Mononuclear cell (primary cell): ENCODE data around the gene MGRN1. TPM values are rescaled to one million over a fixed set of nuclear protein-coding genes. Genes with fewer than 3 reads are reported as not detected.

Experiments
- H3K27me3 ChIP-seq: 2 replicates; pipeline ENCODE4 v1.6.0; 2011; ENCODE audit warnings: low read length, control low read depth; ENCODE audit not compliant: insufficient read depth
- H3K4me1 ChIP-seq: 2 replicates; pipeline ENCODE4 v1.5.1; 2011; ENCODE audit warnings: mild to moderate bottlenecking, low read length, control low read depth; ENCODE audit not compliant: insufficient read depth
- H3K4me3 ChIP-seq: 2 replicates; pipeline ENCODE4 v1.5.1; 2011; ENCODE audit warnings: mild to moderate bottlenecking, low read length, moderate library complexity
- H3K9me3 ChIP-seq: 2 replicates; pipeline ENCODE4 v1.5.1; 2011; ENCODE audit warnings: low read depth, mild to moderate bottlenecking, control low read depth, low read length
- total RNA-seq: library from RNA; depleted of rRNA; stranded (reverse); fragments of >200 nt; gene quantifications from one replicate; pipeline ENCODE4 v1.2.3, GENCODE V29; 2012

Gene MGRN1
- total RNA-seq, 1 donor = 40.8 TPM

DNA sequence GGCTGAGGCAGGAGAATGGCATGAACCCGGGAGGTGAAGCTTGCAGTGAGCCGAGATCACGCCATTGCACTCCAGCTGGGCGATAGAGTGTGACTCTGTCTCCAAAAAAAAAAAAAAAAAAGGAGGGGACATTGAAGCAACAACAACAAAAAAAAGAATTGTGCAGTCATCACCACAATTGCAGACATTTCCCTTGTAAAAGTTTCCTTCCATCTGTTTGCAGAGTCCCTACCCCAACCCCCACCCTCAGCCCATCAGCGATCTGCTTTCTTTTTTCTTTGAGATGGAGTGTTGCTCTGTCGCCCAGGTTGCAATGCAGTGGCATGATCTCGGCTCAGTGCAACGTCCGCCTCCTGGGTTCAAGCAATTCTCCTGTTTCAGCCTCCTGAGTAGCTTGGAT is 3.7 kb downstream of the MGRN1 start:
- peaks cover 46% of the 10 kb centered on the region for H3K4me1 ChIP-seq
- H3K9me3 ChIP-seq = no peaks in the 10 kb centered on the region
- H3K4me3 ChIP-seq = peak overlapping the region; percentile 18
- no peaks in the 10 kb centered on the region for H3K27me3 ChIP-seq

GRCh38 chr16:4631444-4631843 is 6.8 kb downstream of the MGRN1 start:
- H3K27me3 ChIP-seq = no peaks in the 10 kb centered on the region
- H3K4me1 ChIP-seq = peaks cover 32% of the 10 kb centered on the region
- H3K9me3 ChIP-seq = no peaks in the 10 kb centered on the region
- no peak overlapping the region for H3K4me3 ChIP-seq

DNA sequence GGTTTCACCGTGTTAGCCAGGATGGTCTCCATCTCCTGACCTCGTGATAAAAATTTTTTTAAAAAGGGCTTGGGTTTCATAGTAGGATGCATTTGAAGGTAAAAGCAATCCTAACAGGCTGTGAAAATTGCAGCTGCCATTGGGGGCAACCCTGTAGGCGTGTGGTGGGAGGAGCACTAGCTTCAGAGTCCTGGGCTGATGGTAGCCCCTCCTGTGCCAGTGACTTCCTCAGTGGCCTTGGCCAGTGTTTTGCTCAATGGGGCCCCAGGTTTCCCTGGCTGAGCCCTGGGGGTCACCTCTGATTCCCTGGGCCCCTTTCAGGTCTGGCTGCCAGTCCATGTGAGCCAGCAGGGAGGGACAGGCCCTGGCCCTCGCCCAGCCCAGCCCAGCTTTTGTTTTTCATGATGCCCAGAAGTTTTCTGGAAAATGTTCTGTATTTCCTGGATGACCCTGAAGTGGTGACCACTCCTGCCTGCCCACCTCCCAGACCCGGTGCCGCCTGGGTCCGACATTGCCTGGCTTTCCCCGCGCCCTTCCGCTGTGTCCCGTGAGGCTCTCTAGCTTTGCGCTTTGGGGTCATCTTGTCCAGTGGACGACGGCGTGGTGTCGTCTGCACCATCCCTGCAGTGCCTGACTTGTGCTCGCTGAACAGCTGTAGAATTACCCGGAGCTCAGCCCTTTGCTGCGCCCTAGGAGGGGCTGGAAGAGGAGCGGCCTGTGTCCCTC is 9.4 kb downstream of the MGRN1 start:
- H3K4me1 ChIP-seq = peaks cover 13% of the 10 kb centered on the region
- H3K4me3 ChIP-seq = no peak overlapping the region
- H3K27me3 ChIP-seq = no peaks in the 10 kb centered on the region
- no peaks in the 10 kb centered on the region for H3K9me3 ChIP-seq

DNA sequence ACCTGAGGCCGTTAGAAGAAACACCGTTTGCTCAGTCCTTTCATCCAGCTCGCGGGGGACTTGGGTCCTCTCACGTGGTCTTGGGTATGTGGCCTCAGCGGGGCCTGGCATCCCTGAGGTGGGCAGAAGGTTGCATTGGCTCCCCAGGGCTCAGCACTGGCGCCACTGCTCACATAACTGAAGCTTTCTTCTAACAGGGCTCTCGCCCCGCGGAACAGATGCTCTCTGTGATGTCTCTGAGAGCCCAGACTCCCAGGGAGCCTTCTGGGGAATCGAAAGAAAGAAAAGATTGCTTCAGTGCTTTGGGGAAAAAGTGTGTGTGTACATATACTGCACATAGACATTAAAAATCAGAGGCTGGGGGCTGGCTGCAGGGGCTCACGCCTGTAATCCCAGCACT is 10.1 kb downstream of the MGRN1 start:
- peaks cover 13% of the 10 kb centered on the region for H3K4me1 ChIP-seq
- H3K27me3 ChIP-seq = no peaks in the 10 kb centered on the region
- H3K9me3 ChIP-seq = no peaks in the 10 kb centered on the region
- H3K4me3 ChIP-seq = no peak overlapping the region

GRCh38 chr16:4636196-4636595 is 11.6 kb downstream of the MGRN1 start:
- H3K9me3 ChIP-seq = no peaks in the 10 kb centered on the region
- peaks cover 20% of the 10 kb centered on the region for H3K4me1 ChIP-seq
- H3K4me3 ChIP-seq = no peak overlapping the region
- no peaks in the 10 kb centered on the region for H3K27me3 ChIP-seq

DNA sequence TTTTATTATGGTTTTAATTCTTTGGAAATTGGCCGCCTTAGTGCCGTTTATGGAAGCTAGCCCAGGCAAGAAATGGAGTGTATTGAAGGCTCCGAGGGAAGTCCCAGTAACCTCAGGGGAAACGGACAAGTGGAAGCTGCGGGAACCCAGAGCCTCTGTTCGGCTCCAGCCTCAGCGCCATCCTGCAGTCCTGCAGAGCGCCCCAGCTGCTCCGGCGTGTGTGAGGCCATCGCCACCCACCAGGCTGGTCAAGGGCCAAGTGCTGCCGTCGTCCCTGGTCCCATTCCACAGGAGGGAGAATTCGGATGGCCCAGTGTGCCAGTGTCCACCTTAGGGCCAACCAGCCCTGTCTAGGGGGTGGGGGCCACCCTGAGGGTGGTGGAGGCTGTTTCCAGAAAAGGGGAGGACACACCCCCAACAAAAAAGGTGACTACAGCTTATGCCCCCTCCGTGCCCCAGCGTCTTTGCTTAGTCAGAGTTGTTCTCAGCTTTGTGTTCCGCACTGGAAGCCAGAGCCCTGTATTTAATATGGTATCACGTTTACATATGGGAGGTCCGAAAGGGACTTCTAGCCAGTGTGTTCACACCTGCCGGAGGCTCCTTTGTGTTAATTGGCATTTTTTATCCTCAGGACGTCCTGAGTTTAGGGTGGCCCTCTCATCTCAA is 13.0 kb downstream of the MGRN1 start:
- H3K9me3 ChIP-seq = no peaks in the 10 kb centered on the region
- no peak overlapping the region for H3K4me3 ChIP-seq
- H3K4me1 ChIP-seq = peaks cover 33% of the 10 kb centered on the region
- no peaks in the 10 kb centered on the region for H3K27me3 ChIP-seq

DNA sequence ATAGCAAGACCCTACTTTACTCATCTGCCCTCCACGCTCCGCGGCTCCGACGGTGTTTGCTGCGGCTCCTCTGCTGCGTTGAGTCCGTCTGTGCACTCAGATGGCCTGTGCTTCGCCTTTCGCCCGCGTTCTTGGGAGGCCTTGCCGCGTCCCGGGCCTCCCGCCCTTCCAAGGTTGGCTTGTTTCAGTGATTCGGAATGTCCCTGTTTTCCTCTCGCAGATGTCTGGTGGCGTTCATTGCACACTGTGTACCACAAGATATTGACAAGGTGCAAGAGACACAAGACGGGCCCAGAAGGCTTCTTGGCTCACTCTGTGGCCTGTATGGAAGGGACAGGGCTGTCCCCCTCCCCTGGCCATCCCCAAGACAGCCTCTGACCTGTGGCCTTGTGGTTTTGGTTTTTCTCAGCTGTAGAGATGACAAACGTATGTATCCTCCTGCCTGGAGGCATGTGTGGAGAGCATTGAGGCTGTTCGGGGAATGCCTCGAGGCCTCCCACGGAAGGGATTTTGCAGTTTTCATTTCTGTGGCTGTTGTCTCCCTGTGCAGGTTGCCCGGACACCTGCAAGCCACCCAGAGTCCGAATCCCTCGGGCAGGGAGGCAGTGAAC is 15.4 kb downstream of the MGRN1 start:
- no peaks in the 10 kb centered on the region for H3K9me3 ChIP-seq
- no peak overlapping the region for H3K4me3 ChIP-seq
- no peaks in the 10 kb centered on the region for H3K27me3 ChIP-seq
- peaks cover 34% of the 10 kb centered on the region for H3K4me1 ChIP-seq

DNA sequence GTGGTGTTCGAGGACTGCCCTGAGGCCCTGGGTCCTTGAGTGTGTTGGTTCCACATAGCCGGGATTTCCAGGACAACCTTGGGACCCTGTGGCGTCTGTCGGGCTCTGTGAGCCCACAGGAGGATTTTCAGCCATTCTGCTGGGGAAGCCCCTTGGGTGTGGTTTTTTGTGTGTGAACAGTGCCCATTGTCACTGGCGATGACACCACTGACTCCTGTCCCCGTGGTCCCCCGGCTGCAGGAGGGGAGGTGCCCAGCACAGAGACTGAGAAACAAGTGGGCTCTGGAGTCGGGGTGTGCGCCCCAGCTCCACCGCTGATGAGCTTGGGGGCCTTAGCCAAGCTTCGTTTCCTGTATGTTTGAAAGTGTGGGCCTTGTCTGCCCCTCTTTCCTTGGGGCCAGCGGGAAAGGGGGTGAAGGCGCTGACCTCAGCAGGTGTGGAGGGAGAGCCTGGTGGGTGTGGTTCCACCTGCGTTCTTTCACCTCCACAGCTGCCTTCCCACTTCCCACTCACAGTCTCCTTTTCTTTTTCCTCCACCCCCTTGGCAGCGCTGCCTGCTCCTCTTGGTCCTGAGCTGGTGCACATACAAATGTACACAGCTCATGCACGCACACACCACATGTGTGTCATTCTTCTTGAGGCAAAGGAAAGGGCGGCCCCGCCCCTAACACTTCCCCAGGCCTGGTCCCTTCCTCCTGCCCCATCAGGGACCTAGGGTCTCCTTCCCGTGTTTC is 16.1 kb downstream of the MGRN1 start:
- peaks cover 33% of the 10 kb centered on the region for H3K4me1 ChIP-seq
- H3K4me3 ChIP-seq = no peak overlapping the region
- H3K27me3 ChIP-seq = no peaks in the 10 kb centered on the region
- H3K9me3 ChIP-seq = no peaks in the 10 kb centered on the region

DNA sequence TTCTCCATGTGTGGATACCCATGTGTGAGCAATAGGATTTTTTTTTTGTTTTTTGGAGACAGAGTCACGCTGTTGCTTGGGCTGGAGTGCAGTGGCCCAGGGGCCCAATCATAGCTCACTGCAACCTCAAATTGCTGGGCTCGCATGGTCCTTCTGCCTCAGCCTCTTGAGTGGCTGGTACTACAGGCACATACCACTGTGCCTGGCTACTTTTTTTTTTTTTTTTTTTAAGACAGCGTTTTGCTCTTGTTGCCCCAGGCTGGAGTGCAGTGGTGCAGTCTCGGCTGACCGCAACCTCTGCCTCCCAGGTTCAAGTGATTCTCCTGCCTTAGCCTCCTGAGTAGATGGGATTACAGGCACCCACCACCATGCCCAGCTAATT is 16.7 kb downstream of the MGRN1 start:
- H3K9me3 ChIP-seq = no peaks in the 10 kb centered on the region
- no peaks in the 10 kb centered on the region for H3K27me3 ChIP-seq
- no peak overlapping the region for H3K4me3 ChIP-seq
- H3K4me1 ChIP-seq = peaks cover 28% of the 10 kb centered on the region

- Histone ChIP-seq H3K4me1 (peaks cover 33% of the 10 kb centered on the region), H3K9me3 (no peaks in the 10 kb centered on the region), H3K4me3 (no peak overlapping the region), H3K27me3 (no peaks in the 10 kb centered on the region)
Measured at GRCh38 chr16:4641895-4642294, 17.3 kb downstream of the MGRN1 start.

GRCh38 chr16:4646773-4647643 is 22.4 kb downstream of the MGRN1 start:
- no peak overlapping the region for H3K4me3 ChIP-seq
- H3K9me3 ChIP-seq = no peaks in the 10 kb centered on the region
- H3K4me1 ChIP-seq = peaks cover 26% of the 10 kb centered on the region
- no peaks in the 10 kb centered on the region for H3K27me3 ChIP-seq

DNA sequence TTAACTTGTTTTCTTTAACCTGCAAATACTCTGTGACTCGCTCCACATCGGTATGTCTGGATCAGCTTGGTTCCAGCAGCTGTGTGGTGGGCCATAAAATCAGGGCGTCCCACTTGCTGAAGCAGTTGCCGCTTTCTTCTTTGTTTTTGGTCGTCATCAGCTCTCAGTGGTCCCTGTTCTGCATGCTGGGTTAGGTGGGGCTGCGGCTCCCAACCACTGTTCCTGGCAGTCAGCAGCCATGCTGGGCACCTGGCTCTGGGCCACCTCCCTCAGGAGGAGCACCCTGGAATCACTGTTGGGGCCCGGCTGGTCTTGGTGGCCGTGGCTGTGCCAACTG is 23.0 kb downstream of the MGRN1 start:
- H3K27me3 ChIP-seq = no peaks in the 10 kb centered on the region
- no peak overlapping the region for H3K4me3 ChIP-seq
- no peaks in the 10 kb centered on the region for H3K9me3 ChIP-seq
- H3K4me1 ChIP-seq = peaks cover 20% of the 10 kb centered on the region

- no peak overlapping the region for H3K4me3 ChIP-seq
Measured at GRCh38 chr16:4648917-4649316, 24.3 kb downstream of the MGRN1 start.

DNA sequence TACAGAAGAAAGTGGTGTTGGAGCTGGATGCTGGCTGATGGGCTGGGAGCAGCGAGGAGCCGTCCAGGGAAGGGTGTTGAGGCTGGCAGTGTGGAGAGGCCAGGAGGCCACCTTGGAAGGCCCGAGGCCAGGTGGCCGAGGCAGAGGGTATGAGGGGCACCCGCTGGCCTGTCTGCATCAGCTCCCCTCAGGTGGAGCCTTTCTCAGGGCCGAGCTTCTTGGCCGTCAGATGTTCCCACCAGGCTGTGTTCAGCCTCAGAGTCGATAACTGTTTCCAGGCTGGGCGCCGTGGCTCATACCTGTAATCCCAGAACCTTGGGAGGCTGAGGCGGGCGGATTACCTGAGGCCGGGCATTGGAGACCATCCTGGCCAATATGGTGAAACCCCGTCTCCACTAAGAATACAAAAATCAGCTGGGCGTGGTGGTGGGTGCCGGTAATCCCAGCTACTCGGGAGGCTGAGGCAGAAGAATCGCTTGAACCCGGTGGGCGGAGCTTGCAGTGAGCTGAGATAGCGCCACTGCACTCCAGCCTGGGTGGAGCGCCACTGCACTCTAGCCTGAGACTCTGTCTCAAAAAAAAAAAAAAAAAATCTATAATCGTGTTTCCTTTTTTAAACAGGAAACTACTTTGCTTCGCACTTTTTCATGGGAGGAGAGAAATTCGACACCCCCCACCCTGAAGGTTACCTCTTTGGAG is 25.3 kb downstream of the MGRN1 start:
- Histone ChIP-seq H3K9me3 (no peaks in the 10 kb centered on the region), H3K27me3 (no peaks in the 10 kb centered on the region), H3K4me3 (no peak overlapping the region), H3K4me1 (peaks cover 18% of the 10 kb centered on the region)

More at GRCh38 chr16:4648917-4649316, 24.3 kb downstream of the MGRN1 start:
- Histone ChIP-seq H3K4me1 (peaks cover 18% of the 10 kb centered on the region), H3K9me3 (no peaks in the 10 kb centered on the region), H3K27me3 (no peaks in the 10 kb centered on the region)
